HG03175 (cell line): ENCODE data around the gene SARNP.

Experiments
- ATAC-seq: cut with Tn5 transposase; IDR thresholded peaks from one replicate; pipeline ENCODE4 v1.9.1; 2021; ENCODE audit warnings: mild to moderate bottlenecking, moderate library complexity; ENCODE audit not compliant: unreplicated experiment

The SARNP gene

DNA sequence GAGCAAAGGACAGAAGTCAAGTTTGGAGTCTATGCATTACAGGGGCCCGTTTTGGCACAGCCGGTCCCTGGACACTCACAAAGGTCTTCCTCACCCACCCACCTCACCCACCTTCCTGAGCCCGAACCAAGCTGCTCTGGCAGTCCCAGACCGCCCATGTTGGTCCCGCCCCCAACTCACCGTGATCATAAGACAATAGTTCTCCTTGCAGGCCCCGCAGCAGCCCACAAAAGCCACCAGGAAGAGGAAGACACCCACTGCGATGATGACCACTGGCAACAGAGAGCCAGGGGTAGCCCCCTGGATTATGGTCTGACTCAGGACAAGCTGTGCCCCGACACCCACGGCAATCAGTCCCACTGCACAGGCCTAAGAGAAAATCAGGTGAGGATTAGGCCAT, 90.6 kb downstream of the SARNP start:
- ATAC-seq, result no peak

GRCh38 chr12:55725556-55725955, 92.0 kb downstream of the SARNP start:
- ATAC-seq, result no peak

DNA sequence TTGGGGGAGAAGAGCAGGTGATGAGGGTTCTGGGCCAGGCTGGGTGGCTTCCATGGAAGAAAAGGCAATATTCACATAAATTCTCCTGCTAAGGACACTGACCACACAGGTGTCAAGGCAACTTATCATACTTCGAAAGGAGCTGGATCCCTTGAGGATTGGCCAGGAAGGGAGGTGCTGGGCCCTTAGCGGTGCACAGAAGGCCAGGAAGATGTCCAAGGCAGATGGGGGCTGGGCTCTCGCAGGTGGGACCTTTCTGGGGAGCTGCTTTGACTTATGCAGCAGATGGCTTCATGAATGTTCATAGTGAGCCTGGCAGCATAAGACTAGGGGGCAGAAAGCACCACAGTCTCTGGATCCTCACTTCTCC, 92.6 kb downstream of the SARNP start:
- no peak for ATAC-seq

- peak; percentile 21 for ATAC-seq
These were observed 93.1 kb downstream of the SARNP start for GRCh38 chr12:55724226-55724939.

DNA sequence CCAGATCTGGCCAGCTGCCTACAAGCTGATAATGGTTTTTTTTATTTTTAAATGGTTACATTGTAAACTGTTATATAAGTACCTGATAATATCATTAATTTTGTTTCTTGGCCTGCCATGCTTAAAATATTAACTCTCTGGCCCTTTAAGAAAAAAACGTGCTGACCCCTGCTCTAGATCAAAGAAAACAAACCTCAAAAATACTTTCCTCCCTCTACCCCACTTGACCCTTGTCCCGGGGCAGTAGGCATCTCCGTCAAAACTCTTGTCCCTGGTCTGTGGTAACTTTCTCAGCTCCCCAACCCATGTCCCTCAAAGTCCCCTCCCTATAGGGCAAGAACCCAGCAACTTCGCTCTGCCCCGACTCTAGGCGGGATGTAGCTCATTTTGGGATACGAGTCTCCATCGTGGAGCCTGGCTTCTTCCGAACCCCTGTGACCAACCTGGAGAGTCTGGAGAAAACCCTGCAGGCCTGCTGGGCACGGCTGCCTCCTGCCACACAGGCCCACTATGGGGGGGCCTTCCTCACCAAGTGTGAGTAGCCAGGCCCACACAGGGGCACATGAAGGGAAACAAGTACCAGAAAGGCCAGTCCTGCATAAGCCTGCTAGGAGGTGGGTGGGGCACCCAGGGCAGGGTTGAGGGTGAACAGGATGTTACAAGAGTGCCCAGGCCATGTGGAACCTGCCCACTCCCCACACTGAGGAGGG, 93.9 kb downstream of the SARNP start:
- no peak for ATAC-seq

GRCh38 chr12:55722948-55723347, 94.6 kb downstream of the SARNP start:
- no peak for ATAC-seq

DNA sequence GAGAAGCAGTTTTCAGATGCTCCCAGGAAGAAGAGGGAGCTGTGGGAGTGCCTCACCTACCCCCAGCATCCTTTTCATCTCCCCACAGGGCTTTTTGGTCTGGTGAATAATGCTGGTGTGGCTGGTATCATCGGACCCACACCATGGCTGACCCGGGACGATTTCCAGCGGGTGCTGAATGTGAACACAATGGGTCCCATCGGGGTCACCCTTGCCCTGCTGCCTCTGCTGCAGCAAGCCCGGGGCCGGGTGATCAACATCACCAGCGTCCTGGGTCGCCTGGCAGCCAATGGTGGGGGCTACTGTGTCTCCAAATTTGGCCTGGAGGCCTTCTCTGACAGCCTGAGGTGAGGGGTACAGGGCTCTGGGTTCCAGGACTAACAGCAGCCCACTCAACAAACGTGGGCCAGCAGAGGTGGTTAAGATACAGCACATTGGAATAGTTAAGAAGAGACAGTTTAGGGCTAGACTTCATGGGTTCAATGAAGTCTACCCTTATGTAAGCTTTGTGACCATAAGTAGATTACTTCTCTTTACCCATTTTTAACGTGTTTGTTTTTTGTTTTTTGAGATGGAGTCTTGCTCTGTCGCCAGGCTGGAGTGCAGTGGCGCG, 95.8 kb downstream of the SARNP start:
- ATAC-seq, result no peak

DNA sequence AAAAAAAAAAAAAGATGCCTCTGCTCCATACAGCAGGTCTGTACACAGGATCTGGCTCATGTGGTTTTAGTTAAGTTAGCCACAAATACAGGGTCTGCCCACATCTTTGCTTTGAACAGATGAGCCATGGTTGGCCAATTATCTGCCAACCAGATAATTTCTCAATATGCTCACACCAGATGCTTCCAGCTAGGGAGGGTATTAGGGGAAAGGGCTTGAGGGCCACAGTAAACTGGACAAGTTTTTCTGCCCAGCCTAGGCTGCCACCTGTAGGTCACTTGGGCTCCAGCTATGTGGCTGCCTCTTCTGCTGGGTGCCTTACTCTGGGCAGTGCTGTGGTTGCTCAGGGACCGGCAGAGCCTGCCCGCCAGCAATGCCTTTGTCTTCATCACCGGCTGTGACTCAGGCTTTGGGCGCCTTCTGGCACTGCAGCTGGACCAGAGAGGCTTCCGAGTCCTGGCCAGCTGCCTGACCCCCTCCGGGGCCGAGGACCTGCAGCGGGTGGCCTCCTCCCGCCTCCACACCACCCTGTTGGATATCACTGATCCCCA, 96.6 kb downstream of the SARNP start:
- no peak for ATAC-seq

- no peak for ATAC-seq
These were observed 97.4 kb downstream of the SARNP start, which contains the start of gene RDH5 for GRCh38 chr12:55720071-55720564. Gene RDH5 (plus strand): TSS chr12:55720393. CDS start chr12:55721185, 792 bp downstream.

DNA sequence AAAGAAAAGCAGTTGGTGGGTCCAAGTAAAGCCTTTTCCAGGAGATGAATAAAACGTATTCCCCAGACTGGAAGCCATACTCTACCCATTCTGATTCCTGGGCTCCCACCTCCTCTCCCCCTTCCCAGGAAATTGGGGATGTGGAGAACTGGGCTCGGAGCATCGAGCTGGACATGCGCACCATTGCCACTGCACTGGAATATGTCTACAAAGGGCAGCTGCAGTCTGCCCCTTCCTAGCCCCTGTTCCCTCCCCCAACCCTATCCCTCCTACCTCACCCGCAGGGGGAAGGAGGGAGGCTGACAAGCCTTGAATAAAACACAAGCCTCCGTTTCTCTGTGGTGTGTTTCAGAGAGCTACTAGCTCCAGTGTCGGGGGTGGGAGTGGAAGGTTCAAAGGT, 98.2 kb downstream of the SARNP start:
- no peak for ATAC-seq

GRCh38 chr12:55718624-55719275, 98.8 kb downstream of the SARNP start:
- no peak for ATAC-seq

DNA sequence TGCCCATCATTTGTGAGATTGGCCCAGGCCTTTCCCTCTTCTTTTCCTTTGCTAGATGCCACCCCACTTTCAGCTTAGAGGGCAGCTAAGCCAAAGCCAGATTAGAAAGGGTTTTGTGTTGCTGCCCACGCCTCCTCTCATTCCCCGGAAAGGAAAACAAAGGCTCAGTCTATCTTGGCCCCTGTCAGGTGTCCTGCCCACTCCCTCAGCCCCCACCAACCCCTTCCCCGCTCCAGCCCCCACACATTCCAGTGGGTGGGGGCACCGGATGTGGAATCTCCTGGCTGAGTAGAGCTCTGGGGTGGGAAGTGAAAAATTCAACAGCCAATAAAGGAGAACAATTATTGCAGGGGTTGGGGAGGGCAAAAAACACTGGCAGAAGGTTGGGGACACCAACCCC, 99.5 kb downstream of the SARNP start:
- no peak for ATAC-seq

- ATAC-seq, result no peak
These were observed 100.2 kb downstream of the SARNP start for GRCh38 chr12:55717011-55718007.

GRCh38 chr12:55716582-55716957, 101.0 kb downstream of the SARNP start:
- ATAC-seq, result no peak

GRCh38 chr12:55715833-55716581, 101.5 kb downstream of the SARNP start, which contains the start of gene BLOC1S1:
Gene BLOC1S1 (plus strand): TSS chr12:55716046. CDS start chr12:55716052, 6 bp downstream.
- peak; percentile 93 for ATAC-seq

DNA sequence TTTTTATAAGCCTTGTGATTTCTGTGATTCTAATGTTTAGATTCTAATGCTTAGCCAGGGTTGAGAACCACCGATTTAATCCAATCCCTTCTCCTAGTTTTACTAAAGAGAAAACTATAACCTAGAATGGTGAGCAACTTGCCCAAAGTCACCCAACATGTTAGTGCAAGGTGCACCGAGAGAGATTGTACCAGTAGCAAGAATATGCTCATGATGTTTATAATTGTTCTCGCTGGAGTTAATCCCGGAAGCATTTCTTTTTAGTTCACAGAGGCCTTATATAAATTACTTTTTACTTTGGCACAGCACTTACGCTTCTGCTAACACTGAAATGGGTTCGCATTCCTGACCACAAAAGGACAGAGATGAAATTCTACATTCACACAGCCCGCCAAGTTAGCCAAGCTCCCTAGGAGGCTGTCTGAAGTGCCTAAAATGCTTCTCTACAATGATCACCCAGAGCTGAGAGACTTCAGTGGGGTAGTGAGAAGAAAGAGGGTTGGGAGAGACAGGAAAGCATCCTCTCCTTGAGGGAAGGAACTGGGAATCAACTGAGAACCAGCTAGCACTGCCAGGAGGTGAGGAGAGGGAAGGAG, 102.3 kb downstream of the SARNP start:
- ATAC-seq, result no peak

DNA sequence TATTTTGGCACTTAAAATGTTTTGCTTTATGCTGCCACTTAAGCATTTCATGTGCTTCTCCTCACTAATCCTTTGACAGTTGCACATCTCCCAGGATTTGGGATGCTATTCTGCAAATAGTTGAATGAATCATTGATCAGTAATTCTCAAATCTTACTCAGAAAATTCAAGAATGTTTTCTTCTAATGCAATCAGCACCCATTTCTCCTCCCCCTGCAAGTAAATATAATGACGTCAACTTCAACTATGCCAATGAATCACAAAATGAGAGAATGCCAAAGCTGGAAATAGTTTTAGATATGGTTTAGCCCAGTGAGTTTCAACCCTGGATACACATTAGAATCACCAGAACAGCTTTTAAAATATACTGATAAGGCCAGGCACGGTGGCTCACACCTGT, 103.8 kb downstream of the SARNP start:
- no peak for ATAC-seq

DNA sequence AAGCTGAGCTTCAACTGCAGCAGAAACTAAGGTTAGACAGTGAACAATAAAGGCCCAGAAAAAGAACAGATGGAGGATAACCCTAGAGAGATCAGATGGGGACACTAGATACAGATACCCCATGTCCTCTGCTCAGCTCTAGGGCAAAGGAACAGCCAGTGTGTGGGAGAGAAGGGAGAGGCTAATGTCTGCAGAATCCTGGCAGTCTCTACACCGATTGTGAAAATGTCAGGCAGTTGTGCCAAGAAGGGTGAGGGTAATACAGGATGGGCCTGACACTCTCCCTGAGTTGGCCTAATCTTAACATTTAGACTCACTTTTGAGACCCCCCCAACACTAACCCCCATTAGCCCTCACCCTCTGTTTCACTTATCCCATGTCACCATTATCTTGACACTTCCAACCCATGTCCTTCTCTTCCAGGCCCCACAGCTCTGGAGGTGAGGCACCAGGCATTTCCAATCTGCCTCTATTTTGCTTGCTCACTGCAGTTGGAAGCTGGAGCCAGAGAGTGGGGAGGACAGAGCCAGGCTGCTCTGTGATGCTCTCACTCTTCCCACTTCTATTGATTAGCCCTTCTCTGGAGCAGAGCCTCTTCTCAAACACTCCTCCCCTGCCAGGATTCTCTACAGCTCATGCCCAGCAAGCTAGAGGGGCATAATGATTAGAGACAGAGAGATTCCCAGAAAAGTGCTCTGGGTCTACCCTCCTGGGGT, 104.7 kb downstream of the SARNP start:
- ATAC-seq, result no peak
